Neural cell (in vitro differentiated cells): ENCODE results near the gene GCDH. TPM values are rescaled to one million over a fixed set of nuclear protein-coding genes. Genes with fewer than 3 reads are reported as not detected.
A peak's percentile ranks its signal among the peaks of the same experiment; 100 is the strongest.

Source experiments
- H2AFZ ChIP-seq: fragments of 200-600, 300-800 bp; sonication (generic), shearing (Covaris generic); 2 replicates; pipeline ENCODE4 v1.6.0; 2014; ENCODE audit warnings: low read depth, mild to moderate bottlenecking, antibody characterized with exemption, low read length, moderate library complexity
- H3F3A ChIP-seq: fragments of 200-600 bp; shearing (Covaris generic); 2 replicates; pipeline ENCODE4 v1.6.1; 2016; ENCODE audit warnings: mild to moderate bottlenecking, moderate library complexity, mixed read lengths, antibody characterized with exemption, low read length; ENCODE audit not compliant: insufficient read depth, poor library complexity, severe bottlenecking
- H3K27ac ChIP-seq: fragments of 200-600, 300-800 bp; sonication (generic), shearing (Covaris generic); 2 replicates; pipeline ENCODE4 v1.5.1; 2014; ENCODE audit warnings: mild to moderate bottlenecking, low read length, moderate library complexity
- H3K27me3 ChIP-seq: fragments of 300-800, 200-600 bp; sonication (generic), shearing (Covaris generic); 2 replicates; pipeline ENCODE4 v1.6.0; 2014; ENCODE audit warnings: mild to moderate bottlenecking, low read depth, low read length, moderate library complexity; ENCODE audit not compliant: insufficient read depth
- H3K36me3 ChIP-seq: fragments of 300-800, 200-600 bp; sonication (generic), shearing (Covaris generic); 2 replicates; pipeline ENCODE4 v1.5.1; 2014; ENCODE audit warnings: mild to moderate bottlenecking, antibody characterized with exemption, low read length, moderate library complexity; ENCODE audit not compliant: insufficient read depth
- H3K4me2 ChIP-seq: fragments of 300-800, 200-600 bp; sonication (generic), shearing (Covaris generic); 2 replicates; pipeline ENCODE4 v1.6.0; 2014; ENCODE audit warnings: mild to moderate bottlenecking, low read length
- H3K4me3 ChIP-seq: fragments of 300-800, 200-600 bp; sonication (generic), shearing (Covaris generic); 2 replicates; pipeline ENCODE4 v1.5.1; 2014; ENCODE audit warnings: mild to moderate bottlenecking, low read length, moderate library complexity
- H3K79me2 ChIP-seq: fragments of 200-600 bp; shearing (Covaris generic); replicated peaks from 2 replicates; pipeline ENCODE4 v1.6.0; 2014; ENCODE audit warnings: mild to moderate bottlenecking, low read length, moderate library complexity; ENCODE audit not compliant: insufficient read depth
- H3K9ac ChIP-seq: fragments of 300-800, 200-600 bp; sonication (generic), shearing (Covaris generic); 2 replicates; pipeline ENCODE4 v1.6.1; 2016; ENCODE audit warnings: mild to moderate bottlenecking, low read length, mixed read lengths
- H3K9me2 ChIP-seq: fragments of 200-600 bp; shearing (Covaris generic); 2 replicates; pipeline ENCODE4 v1.6.1; 2016; ENCODE audit warnings: mild to moderate bottlenecking, low read length, mixed read lengths; ENCODE audit not compliant: insufficient read depth
- H3K9me3 ChIP-seq: fragments of 200-600, 300-800 bp; sonication (generic), shearing (Covaris generic); 2 replicates; pipeline ENCODE4 v1.6.1; 2016; ENCODE audit warnings: mild to moderate bottlenecking, mixed run types, low read length, moderate library complexity, mixed read lengths
- H4K20me1 ChIP-seq: fragments of 200-600 bp; shearing (Covaris generic); 2 replicates; pipeline ENCODE4 v1.6.1; 2016; ENCODE audit warnings: mild to moderate bottlenecking, mixed run types; ENCODE audit not compliant: insufficient read depth
- CTCF ChIP-seq: fragments of 450-650 bp; IDR thresholded peaks from 2 replicates; pipeline ENCODE4 v1.5.1; 2014; ENCODE audit warnings: antibody characterized with exemption, mild to moderate bottlenecking, moderate library complexity; ENCODE audit not compliant: poor library complexity, severe bottlenecking
- EP300 ChIP-seq: fragments of 450-650 bp; conservative IDR thresholded peaks from 2 replicates; pipeline ENCODE4 v1.6.1; 2014; ENCODE audit warnings: antibody characterized with exemption, mild to moderate bottlenecking, moderate library complexity; ENCODE audit not compliant: poor library complexity, severe bottlenecking
- MXI1 ChIP-seq: fragments of 450-650 bp; conservative IDR thresholded peaks from 2 replicates; pipeline ENCODE4 v1.6.1; 2014; ENCODE audit warnings: antibody characterized with exemption, mild to moderate bottlenecking; ENCODE audit not compliant: poor library complexity, severe bottlenecking
- POLR2AphosphoS5 ChIP-seq: IDR thresholded peaks from 2 replicates; pipeline ENCODE4 v1.6.1; 2012
- RAD21 ChIP-seq: fragments of 450-650 bp; conservative IDR thresholded peaks from 2 replicates; pipeline ENCODE4 v1.6.1; 2014; ENCODE audit warnings: antibody characterized with exemption, mild to moderate bottlenecking, moderate library complexity
- REST ChIP-seq: IDR thresholded peaks from 2 replicates; pipeline ENCODE4 v1.6.1; 2012; ENCODE audit warnings: borderline replicate concordance
- SMC3 ChIP-seq: fragments of 450-650 bp; conservative IDR thresholded peaks from 2 replicates; pipeline ENCODE4 v1.6.1; 2014; ENCODE audit warnings: antibody characterized with exemption, mild to moderate bottlenecking, moderate library complexity; ENCODE audit not compliant: poor library complexity
- TAF1 ChIP-seq: IDR thresholded peaks from 2 replicates; pipeline ENCODE4 v1.6.1; 2012; ENCODE audit warnings: low read depth
- polyA plus RNA-seq: library from polyadenylated mRNA; depleted of rRNA; stranded (reverse); fragments of >200 nt; gene quantifications from 2 replicates; pipeline ENCODE4 v1.2.3, GENCODE V29; 2014

GCDH gene
- polyA plus RNA-seq, 1 donor from 2014 or later, result 35.4 TPM

GRCh38 chr19:12944104-12944674, 53.2 kb downstream of the GCDH start:
- Histone ChIP-seq H3K79me2 (peaks cover 34% of the 10 kb centered on the region), H3K27ac (no peak overlapping the region)

GRCh38 chr19:12945479-12946091, 54.6 kb downstream of the GCDH start, which contains the start of gene RAD23A:
TSS of gene RAD23A (plus strand) at chr19:12945862. CDS start at chr19:12945949, 87 bp downstream.
- Histone ChIP-seq H3K9me2 (no peaks in the 10 kb centered on the region), H3K36me3 (no peaks in the 10 kb centered on the region), H3F3A (peaks cover 5% of the 10 kb centered on the region), H4K20me1 (no peaks in the 10 kb centered on the region), H3K9me3 (no peaks in the 10 kb centered on the region), H3K27me3 (no peaks in the 10 kb centered on the region), H3K27ac (peak within 1 kb of the TSS; percentile 81), H3K4me3 (peak within 1 kb of the TSS; percentile 95), H3K4me2 (peak within 1 kb of the TSS; percentile 91), H3K9ac (peak within 1 kb of the TSS; percentile 88), H3K79me2 (peaks cover 20% of the 10 kb centered on the region), H2AFZ (no peak within 1 kb of the TSS)
- peak; percentile 96 for TF ChIP-seq POLR2AphosphoS5
- TF ChIP-seq TAF1, result peak; percentile 74
- peak; percentile 96 for TF ChIP-seq MXI1
- peak; percentile 21 for TF ChIP-seq CTCF
- peak; percentile 58 for TF ChIP-seq REST
- TF ChIP-seq EP300, result peak; percentile 55
- no peak for TF ChIP-seq SMC3

More at GRCh38 chr19:12944104-12944674, 53.2 kb downstream of the GCDH start:
- H3F3A ChIP-seq, result peaks cover 5% of the 10 kb centered on the region
- H3K4me2 ChIP-seq, result no peak overlapping the region
- H3K27me3 ChIP-seq, result no peaks in the 10 kb centered on the region
- H3K9me3 ChIP-seq, result no peaks in the 10 kb centered on the region
- H3K36me3 ChIP-seq, result no peaks in the 10 kb centered on the region
- no peak for TF ChIP-seq POLR2AphosphoS5
- TF ChIP-seq RAD21, result no peak
- TF ChIP-seq CTCF, result no peak
- TF ChIP-seq REST, result no peak
- no peak overlapping the region for H3K9ac ChIP-seq
- no peaks in the 10 kb centered on the region for H3K9me2 ChIP-seq
- no peak overlapping the region for H2AFZ ChIP-seq
- H4K20me1 ChIP-seq, result no peaks in the 10 kb centered on the region
- H3K4me3 ChIP-seq, result no peak overlapping the region
